T-helper 1 cell (primary cell): ENCODE measurements around the gene SLC27A5.
"Not testable (repeated sequence)": the region's sequence is repeated elsewhere in the genome, so short reads cannot be mapped to it uniquely, and the experiment has no call there.

Experiments
- DNase-seq, 5 donors: peaks; one replicate each; pipeline ENCODE4 v3.0.0-alpha.2; 2012 to 2020

The SLC27A5 gene

GRCh38 chr19:58521651-58522050 is 9.9 kb upstream of the SLC27A5 start:
- DNase-seq = no peak

- DNase-seq = no peak
Observed at GRCh38 chr19:58520257-58520599, 8.4 kb upstream of the SLC27A5 start.

GRCh38 chr19:58519355-58520256 is 7.8 kb upstream of the SLC27A5 start, which contains the start of gene ZBTB45:
TSS of gene ZBTB45 (minus strand) at chr19:58519810. CDS start at chr19:58517673, 2,137 bp downstream.
- DNase-seq = peak; percentile 79 to 96 (median 83)

GRCh38 chr19:58519087-58519354 is 7.2 kb upstream of the SLC27A5 start:
- DNase-seq = peak in 3 of 5 donors; percentile 36 to 65 (median 42)

GRCh38 chr19:58518256-58519086 is 6.7 kb upstream of the SLC27A5 start:
- no peak for DNase-seq

- DNase-seq = no peak
Observed at GRCh38 chr19:58516964-58517833, 5.4 kb upstream of the SLC27A5 start.

- no peak for DNase-seq
Observed at GRCh38 chr19:58516246-58516836, 4.5 kb upstream of the SLC27A5 start.

- DNase-seq = no peak
Observed at GRCh38 chr19:58515259-58515658, 3.5 kb upstream of the SLC27A5 start.

- DNase-seq = no peak
Observed at GRCh38 chr19:58514564-58515022, 2.8 kb upstream of the SLC27A5 start.

GRCh38 chr19:58513694-58514563 is 2.1 kb upstream of the SLC27A5 start:
- peak; percentile 88 to 97 (median 91) for DNase-seq

- no peak for DNase-seq
Observed at GRCh38 chr19:58513213-58513693, 1.5 kb upstream of the SLC27A5 start.

- DNase-seq = no peak
Observed at GRCh38 chr19:58510084-58510862, 1.5 kb downstream of the SLC27A5 start.

- DNase-seq = no peak
Observed at GRCh38 chr19:58509731-58510083, 2.1 kb downstream of the SLC27A5 start.

- not testable (repeated sequence) for DNase-seq
Observed at GRCh38 chr19:58507602-58508223, 4.1 kb downstream of the SLC27A5 start.

- no peak for DNase-seq
Observed at GRCh38 chr19:58500242-58500641, 11.6 kb downstream of the SLC27A5 start.

- peak; percentile 85 to 99 (median 92) for DNase-seq
Observed at GRCh38 chr19:58499021-58499927, 12.5 kb downstream of the SLC27A5 start.

GRCh38 chr19:58498316-58499020 is 13.3 kb downstream of the SLC27A5 start:
- no peak for DNase-seq

GRCh38 chr19:58497634-58498170 is 14.1 kb downstream of the SLC27A5 start:
- DNase-seq = no peak
